ENCODE data around the gene JPH4. TPM values are rescaled to one million over a fixed set of nuclear protein-coding genes. Genes with fewer than 3 reads are reported as not detected.

The JPH4 gene
- total and polyA plus RNA-seq, 2 donors (not counting 3 experiments of a cell fraction or from before 2014, with no cell fraction given) = 0.06 TPM; not detected in 1

DNA sequence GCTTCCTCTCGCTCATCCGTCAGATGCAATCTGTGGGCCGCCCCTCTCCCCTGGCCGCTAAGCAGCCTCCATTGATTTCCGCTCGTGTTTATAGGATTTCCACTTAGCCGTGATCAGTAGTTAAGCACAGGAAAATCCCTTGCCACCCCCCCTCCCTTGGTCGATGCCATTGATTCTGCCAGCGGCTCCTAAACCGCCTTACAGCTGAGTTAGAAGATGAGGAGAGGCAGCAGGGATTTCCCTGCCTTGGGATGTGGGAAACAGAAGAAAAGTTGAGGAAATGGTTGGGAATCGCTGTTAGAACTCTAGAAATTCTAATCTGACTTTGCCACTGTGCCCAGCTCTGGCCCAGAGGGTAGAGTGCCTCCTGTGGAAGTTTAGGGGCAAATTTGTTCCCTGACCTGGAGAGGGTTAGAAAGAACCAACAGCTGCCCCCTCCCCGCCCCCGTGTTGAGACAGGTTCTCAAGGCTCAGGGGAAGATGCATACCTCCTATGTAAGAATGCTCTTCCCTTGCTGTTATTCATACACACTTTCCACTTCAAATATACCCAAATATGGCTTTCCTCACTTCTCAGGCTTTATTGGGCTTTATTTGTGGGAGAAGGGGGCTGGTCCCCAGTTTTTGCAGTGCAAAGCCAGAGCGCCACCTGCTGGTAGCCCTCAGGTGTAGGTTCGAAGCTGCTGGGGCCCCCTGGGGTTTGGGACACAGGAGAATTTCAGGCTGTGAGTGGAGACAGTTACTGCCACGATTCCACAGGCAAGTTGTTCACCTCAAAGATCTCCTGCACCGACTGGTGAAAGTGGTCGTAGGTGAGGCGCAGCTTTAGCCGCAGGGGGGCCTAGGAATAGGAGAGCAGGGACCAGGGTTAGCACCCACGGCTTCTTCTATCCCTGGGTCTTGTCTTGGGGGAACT is 19.3 kb downstream of the JPH4 start:
- Histone ChIP-seq H3K9ac (replicated peaks; ENCODE audit: extremely low read depth, insufficient read depth, low read length) (no peak overlapping the region), H3K36me3 (ENCODE audit: control insufficient read depth in 2 of 2, extremely low read depth in 1 of 2, insufficient read depth in 2 of 2, low read length in 2 of 2) (peaks cover 0 to 11% of the 10 kb centered on the region in 2 experiments), H4K20me1 (replicated peaks; ENCODE audit: control insufficient read depth, extremely low read depth, insufficient read depth, low read length) (no peaks in the 10 kb centered on the region), H3K79me2 (ENCODE audit: control insufficient read depth, insufficient read depth, low read length) (peaks cover 11% of the 10 kb centered on the region), H3K4me2 (ENCODE audit: insufficient read depth, low read length) (no peak overlapping the region), H3K27me3 (ENCODE audit: control insufficient read depth in 2 of 2, insufficient read depth in 2 of 2, low read length in 2 of 2) (no peaks in the 10 kb centered on the region), H2AFZ (ENCODE audit: low read depth, low read length) (no peak overlapping the region), H3K4me1 (ENCODE audit: control insufficient read depth, extremely low read depth, insufficient read depth, low read length) (peaks cover 11% of the 10 kb centered on the region), H3K9me1 (replicated peaks; ENCODE audit: control insufficient read depth, extremely low read depth, insufficient read depth, low read length) (no peaks in the 10 kb centered on the region), H3K27ac (ENCODE audit: insufficient read depth, low read depth, low read length) (no peak overlapping the region), H3K9me3 (replicated peaks; ENCODE audit: control insufficient read depth, insufficient read depth, low read length) (no peaks in the 10 kb centered on the region), H3K4me3 (replicated peaks in 1 of 3; ENCODE audit: insufficient read depth in 1 of 3, low read depth in 1 of 3, low read length in 3 of 3) (no peak overlapping the region)
- TF ChIP-seq GATA2 (IDR thresholded peaks at IDR 0.05; ENCODE audit: insufficient read depth, insufficient read length, low read depth, low read length) = no peak
- TF ChIP-seq, protein P1, sequence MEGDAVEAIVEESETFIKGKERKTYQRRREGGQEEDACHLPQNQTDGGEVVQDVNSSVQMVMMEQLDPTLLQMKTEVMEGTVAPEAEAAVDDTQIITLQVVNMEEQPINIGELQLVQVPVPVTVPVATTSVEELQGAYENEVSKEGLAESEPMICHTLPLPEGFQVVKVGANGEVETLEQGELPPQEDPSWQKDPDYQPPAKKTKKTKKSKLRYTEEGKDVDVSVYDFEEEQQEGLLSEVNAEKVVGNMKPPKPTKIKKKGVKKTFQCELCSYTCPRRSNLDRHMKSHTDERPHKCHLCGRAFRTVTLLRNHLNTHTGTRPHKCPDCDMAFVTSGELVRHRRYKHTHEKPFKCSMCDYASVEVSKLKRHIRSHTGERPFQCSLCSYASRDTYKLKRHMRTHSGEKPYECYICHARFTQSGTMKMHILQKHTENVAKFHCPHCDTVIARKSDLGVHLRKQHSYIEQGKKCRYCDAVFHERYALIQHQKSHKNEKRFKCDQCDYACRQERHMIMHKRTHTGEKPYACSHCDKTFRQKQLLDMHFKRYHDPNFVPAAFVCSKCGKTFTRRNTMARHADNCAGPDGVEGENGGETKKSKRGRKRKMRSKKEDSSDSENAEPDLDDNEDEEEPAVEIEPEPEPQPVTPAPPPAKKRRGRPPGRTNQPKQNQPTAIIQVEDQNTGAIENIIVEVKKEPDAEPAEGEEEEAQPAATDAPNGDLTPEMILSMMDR (IDR thresholded peaks at IDR 0.05; ENCODE audit: extremely low read depth in 1 of 2, insufficient read depth in 1 of 2, low read depth in 1 of 2, low read length in 2 of 2) = peak; percentile 87 to 92
- no TSS peak for BruUV-seq (replicated peaks)
- DNase-seq (ENCODE audit: low read depth, low spot score) (peak; percentile 35), FAIRE-seq (peak; percentile 48)
- POLR2A ChIA-PET = interaction anchor here (1.2 kb wide), 1 partner anchor 81 kb away, joined by 5 read pairs; no protein-coding TSS in a partner anchor
- intact Hi-C loops (cut with micrococcal nuclease) = no loop called here
- CTCF ChIA-PET = interaction anchor here (0.5 to 12.3 kb wide), 19 partner anchors 8 to 1707 kb away, joined by 3 to 416 read pairs (median 7); partner anchors contain the start of genes PABPN1 and ZFHX2
- dilution Hi-C loops (cut with MboI; ENCODE audit: extremely low pct_ligation_motif_present, low sequenced_read_pairs) = no loop called here
